Activated T-cell treated with anti-CD3 and anti-CD28 coated beads, Interleukin-2, amount 50 U/mL, for 24 hours (primary cell): ENCODE data around the gene CAPN2.

ENCODE experiments used
- DNase-seq: peaks from one replicate; pipeline ENCODE4 v3.0.0-alpha.2; 2020
- H3K27ac Mint-ChIP-seq: 2 replicates; pipeline ENCODE4 v1.8.0; 2020; ENCODE audit warnings: mild to moderate bottlenecking, mixed read lengths
- H3K27me3 Mint-ChIP-seq: 2 replicates; pipeline ENCODE4 v1.8.0; 2020; ENCODE audit warnings: mixed read lengths
- H3K36me3 Mint-ChIP-seq: 2 replicates; pipeline ENCODE4 v1.8.0; 2020; ENCODE audit warnings: low read depth, mixed read lengths
- H3K4me1 Mint-ChIP-seq: 2 replicates; pipeline ENCODE4 v1.8.0; 2020; ENCODE audit warnings: low read depth, mixed read lengths
- H3K4me3 Mint-ChIP-seq: 2 replicates; pipeline ENCODE4 v1.8.0; 2020; ENCODE audit warnings: mild to moderate bottlenecking, moderate library complexity, mixed read lengths
- H3K9me3 Mint-ChIP-seq: 2 replicates; pipeline ENCODE4 v1.8.0; 2020; ENCODE audit warnings: mixed read lengths

Gene CAPN2

GRCh38 chr1:223770621-223771315 lies 58.4 kb downstream of the CAPN2 start:
- H3K27me3 Mint-ChIP-seq: no peaks in the 10 kb centered on the region
- H3K4me3 Mint-ChIP-seq: no peak overlapping the region
- no peak for DNase-seq
- H3K9me3 Mint-ChIP-seq: no peaks in the 10 kb centered on the region
- H3K4me1 Mint-ChIP-seq: peaks cover 32% of the 10 kb centered on the region
- peak overlapping the region; percentile 78 for H3K27ac Mint-ChIP-seq
- H3K36me3 Mint-ChIP-seq: peaks cover 83% of the 10 kb centered on the region

- DNase-seq: no peak
- peaks cover 39% of the 10 kb centered on the region for H3K4me1 Mint-ChIP-seq
- no peak overlapping the region for H3K4me3 Mint-ChIP-seq
- no peaks in the 10 kb centered on the region for H3K27me3 Mint-ChIP-seq
- no peaks in the 10 kb centered on the region for H3K9me3 Mint-ChIP-seq
- H3K36me3 Mint-ChIP-seq: peaks cover 83% of the 10 kb centered on the region
- peak overlapping the region; percentile 78 for H3K27ac Mint-ChIP-seq
Observed at GRCh38 chr1:223771469-223771813, 59.1 kb downstream of the CAPN2 start.

- H3K9me3 Mint-ChIP-seq: no peaks in the 10 kb centered on the region
- H3K27me3 Mint-ChIP-seq: no peaks in the 10 kb centered on the region
- peak overlapping the region; percentile 78 for H3K27ac Mint-ChIP-seq
- DNase-seq: no peak
- peaks cover 84% of the 10 kb centered on the region for H3K36me3 Mint-ChIP-seq
- H3K4me3 Mint-ChIP-seq: no peak overlapping the region
- H3K4me1 Mint-ChIP-seq: peaks cover 44% of the 10 kb centered on the region
Observed at GRCh38 chr1:223771814-223772770, 59.8 kb downstream of the CAPN2 start.

- peak overlapping the region; percentile 78 for H3K27ac Mint-ChIP-seq
- no peaks in the 10 kb centered on the region for H3K9me3 Mint-ChIP-seq
- no peak overlapping the region for H3K4me3 Mint-ChIP-seq
- peaks cover 91% of the 10 kb centered on the region for H3K36me3 Mint-ChIP-seq
- no peaks in the 10 kb centered on the region for H3K27me3 Mint-ChIP-seq
- peaks cover 48% of the 10 kb centered on the region for H3K4me1 Mint-ChIP-seq
- no peak for DNase-seq
Observed at GRCh38 chr1:223772771-223773160, 60.4 kb downstream of the CAPN2 start.

GRCh38 chr1:223774134-223774814 lies 61.9 kb downstream of the CAPN2 start:
- H3K36me3 Mint-ChIP-seq: peaks cover 95% of the 10 kb centered on the region
- H3K9me3 Mint-ChIP-seq: no peaks in the 10 kb centered on the region
- H3K4me3 Mint-ChIP-seq: no peak overlapping the region
- peak overlapping the region; percentile 84 for H3K27ac Mint-ChIP-seq
- no peak for DNase-seq
- H3K27me3 Mint-ChIP-seq: no peaks in the 10 kb centered on the region
- peaks cover 48% of the 10 kb centered on the region for H3K4me1 Mint-ChIP-seq

- peaks cover 48% of the 10 kb centered on the region for H3K4me1 Mint-ChIP-seq
- DNase-seq: no peak
- H3K9me3 Mint-ChIP-seq: no peaks in the 10 kb centered on the region
- H3K27me3 Mint-ChIP-seq: no peaks in the 10 kb centered on the region
- H3K36me3 Mint-ChIP-seq: peaks cover 95% of the 10 kb centered on the region
- no peak overlapping the region for H3K4me3 Mint-ChIP-seq
- H3K27ac Mint-ChIP-seq: peak overlapping the region; percentile 84
Observed at GRCh38 chr1:223775054-223775453, 62.7 kb downstream of the CAPN2 start.

- Mint-ChIP-seq H3K27ac (peak overlapping the region; percentile 95), H3K9me3 (no peaks in the 10 kb centered on the region), H3K4me3 (peak overlapping the region; percentile 15), H3K4me1 (peaks cover 48% of the 10 kb centered on the region), H3K36me3 (peaks cover 94% of the 10 kb centered on the region), H3K27me3 (no peaks in the 10 kb centered on the region)
- DNase-seq: no peak
Observed at GRCh38 chr1:223775711-223776074, 63.4 kb downstream of the CAPN2 start.

- peak overlapping the region; percentile 15 for H3K4me3 Mint-ChIP-seq
- DNase-seq: peak; percentile 48
- H3K27ac Mint-ChIP-seq: peak overlapping the region; percentile 95
- peaks cover 94% of the 10 kb centered on the region for H3K36me3 Mint-ChIP-seq
- no peaks in the 10 kb centered on the region for H3K27me3 Mint-ChIP-seq
- H3K4me1 Mint-ChIP-seq: peaks cover 46% of the 10 kb centered on the region
- no peaks in the 10 kb centered on the region for H3K9me3 Mint-ChIP-seq
Observed at GRCh38 chr1:223776075-223776814, 63.9 kb downstream of the CAPN2 start.

- Mint-ChIP-seq H3K27me3 (no peaks in the 10 kb centered on the region), H3K4me1 (peaks cover 40% of the 10 kb centered on the region), H3K27ac (peak overlapping the region; percentile 79), H3K4me3 (no peak overlapping the region), H3K9me3 (no peaks in the 10 kb centered on the region), H3K36me3 (peaks cover 93% of the 10 kb centered on the region)
- no peak for DNase-seq
Observed at GRCh38 chr1:223776826-223777454, 64.6 kb downstream of the CAPN2 start.

- Mint-ChIP-seq H3K9me3 (no peaks in the 10 kb centered on the region), H3K4me3 (no peak overlapping the region), H3K4me1 (peaks cover 21% of the 10 kb centered on the region), H3K27me3 (no peaks in the 10 kb centered on the region), H3K36me3 (peaks cover 91% of the 10 kb centered on the region), H3K27ac (no peak overlapping the region)
- DNase-seq: no peak
Observed at GRCh38 chr1:223780318-223780717, 68.0 kb downstream of the CAPN2 start.

- no peak overlapping the region for H3K4me3 Mint-ChIP-seq
- H3K9me3 Mint-ChIP-seq: no peaks in the 10 kb centered on the region
- H3K27me3 Mint-ChIP-seq: no peaks in the 10 kb centered on the region
- peak overlapping the region; percentile 16 for H3K27ac Mint-ChIP-seq
- H3K36me3 Mint-ChIP-seq: peaks cover 91% of the 10 kb centered on the region
- peaks cover 14% of the 10 kb centered on the region for H3K4me1 Mint-ChIP-seq
- no peak for DNase-seq
Observed at GRCh38 chr1:223780949-223781348, 68.6 kb downstream of the CAPN2 start.

GRCh38 chr1:223783676-223784075 lies 71.3 kb downstream of the CAPN2 start:
- no peak for DNase-seq
- no peaks in the 10 kb centered on the region for H3K9me3 Mint-ChIP-seq
- peaks cover 90% of the 10 kb centered on the region for H3K36me3 Mint-ChIP-seq
- no peak overlapping the region for H3K4me3 Mint-ChIP-seq
- H3K27me3 Mint-ChIP-seq: no peaks in the 10 kb centered on the region
- H3K4me1 Mint-ChIP-seq: no peaks in the 10 kb centered on the region
- H3K27ac Mint-ChIP-seq: peak overlapping the region; percentile 16

- peaks cover 90% of the 10 kb centered on the region for H3K36me3 Mint-ChIP-seq
- H3K9me3 Mint-ChIP-seq: no peaks in the 10 kb centered on the region
- no peaks in the 10 kb centered on the region for H3K4me1 Mint-ChIP-seq
- no peak for DNase-seq
- H3K27ac Mint-ChIP-seq: peak overlapping the region; percentile 53
- H3K4me3 Mint-ChIP-seq: no peak overlapping the region
- H3K27me3 Mint-ChIP-seq: no peaks in the 10 kb centered on the region
Observed at GRCh38 chr1:223784541-223784940, 72.2 kb downstream of the CAPN2 start.

- no peak overlapping the region for H3K4me3 Mint-ChIP-seq
- DNase-seq: no peak
- H3K9me3 Mint-ChIP-seq: no peaks in the 10 kb centered on the region
- H3K36me3 Mint-ChIP-seq: peaks cover 90% of the 10 kb centered on the region
- H3K4me1 Mint-ChIP-seq: no peaks in the 10 kb centered on the region
- peak overlapping the region; percentile 4 for H3K27ac Mint-ChIP-seq
- H3K27me3 Mint-ChIP-seq: no peaks in the 10 kb centered on the region
Observed at GRCh38 chr1:223785808-223786207, 73.5 kb downstream of the CAPN2 start.
